ENCODE data around the gene PMAIP1. TPM values are rescaled to one million over a fixed set of nuclear protein-coding genes. Genes with fewer than 3 reads are reported as not detected.

Gene PMAIP1
- total RNA-seq, 1 donor from 2014 or later = 4.6 TPM

- H3K27ac Mint-ChIP-seq (ENCODE audit: unreplicated experiment) = no peak overlapping the region
- H3K4me1 Mint-ChIP-seq = no peaks in the 10 kb centered on the region
- H3K27me3 Mint-ChIP-seq (ENCODE audit: low read depth) = no peaks in the 10 kb centered on the region
- DNase-seq (ENCODE audit: low read depth, low spot score) = no peak
- H3K36me3 Mint-ChIP-seq (ENCODE audit: low read depth) = no peaks in the 10 kb centered on the region
- no peak overlapping the region for H3K4me3 Mint-ChIP-seq
- no peak for TF ChIP-seq CTCF (conservative IDR thresholded peaks at IDR 0.05)
- H3K9me3 Mint-ChIP-seq = peaks cover 2% of the 10 kb centered on the region
Measured at GRCh38 chr18:59938676-59939075, 38.9 kb downstream of the PMAIP1 start.

- H3K9me3 Mint-ChIP-seq = peaks cover 2% of the 10 kb centered on the region
- H3K4me1 Mint-ChIP-seq = no peaks in the 10 kb centered on the region
- H3K36me3 Mint-ChIP-seq (ENCODE audit: low read depth) = no peaks in the 10 kb centered on the region
- no peak for TF ChIP-seq CTCF (conservative IDR thresholded peaks at IDR 0.05)
- H3K27ac Mint-ChIP-seq (ENCODE audit: unreplicated experiment) = no peak overlapping the region
- DNase-seq (ENCODE audit: low read depth, low spot score) = no peak
- no peaks in the 10 kb centered on the region for H3K27me3 Mint-ChIP-seq (ENCODE audit: low read depth)
- H3K4me3 Mint-ChIP-seq = no peak overlapping the region
Measured at GRCh38 chr18:59939127-59939526, 39.3 kb downstream of the PMAIP1 start.

GRCh38 chr18:59940068-59940467, 40.3 kb downstream of the PMAIP1 start:
- TF ChIP-seq CTCF (conservative IDR thresholded peaks at IDR 0.05) = no peak
- H3K9me3 Mint-ChIP-seq = peaks cover 2% of the 10 kb centered on the region
- DNase-seq (ENCODE audit: low read depth, low spot score) = no peak
- no peak overlapping the region for H3K4me3 Mint-ChIP-seq
- no peak overlapping the region for H3K27ac Mint-ChIP-seq (ENCODE audit: unreplicated experiment)
- H3K4me1 Mint-ChIP-seq = no peaks in the 10 kb centered on the region
- no peaks in the 10 kb centered on the region for H3K36me3 Mint-ChIP-seq (ENCODE audit: low read depth)
- no peaks in the 10 kb centered on the region for H3K27me3 Mint-ChIP-seq (ENCODE audit: low read depth)

GRCh38 chr18:59941331-59941730, 41.5 kb downstream of the PMAIP1 start:
- DNase-seq (ENCODE audit: low read depth, low spot score) = no peak
- Mint-ChIP-seq H3K36me3 (ENCODE audit: low read depth) (no peaks in the 10 kb centered on the region), H3K9me3 (peaks cover 2% of the 10 kb centered on the region), H3K4me1 (no peaks in the 10 kb centered on the region), H3K4me3 (no peak overlapping the region), H3K27ac (ENCODE audit: unreplicated experiment) (no peak overlapping the region), H3K27me3 (ENCODE audit: low read depth) (no peaks in the 10 kb centered on the region)
- TF ChIP-seq CTCF (conservative IDR thresholded peaks at IDR 0.05) = no peak

- peaks cover 2% of the 10 kb centered on the region for H3K9me3 Mint-ChIP-seq
- no peak for TF ChIP-seq CTCF (conservative IDR thresholded peaks at IDR 0.05)
- no peaks in the 10 kb centered on the region for H3K4me1 Mint-ChIP-seq
- no peaks in the 10 kb centered on the region for H3K27me3 Mint-ChIP-seq (ENCODE audit: low read depth)
- no peak overlapping the region for H3K27ac Mint-ChIP-seq (ENCODE audit: unreplicated experiment)
- H3K36me3 Mint-ChIP-seq (ENCODE audit: low read depth) = no peaks in the 10 kb centered on the region
- no peak overlapping the region for H3K4me3 Mint-ChIP-seq
- no peak for DNase-seq (ENCODE audit: low read depth, low spot score)
Measured at GRCh38 chr18:59942601-59943000, 42.8 kb downstream of the PMAIP1 start.

- no peak overlapping the region for H3K4me3 Mint-ChIP-seq
- TF ChIP-seq CTCF (conservative IDR thresholded peaks at IDR 0.05) = no peak
- no peaks in the 10 kb centered on the region for H3K27me3 Mint-ChIP-seq (ENCODE audit: low read depth)
- no peaks in the 10 kb centered on the region for H3K4me1 Mint-ChIP-seq
- no peak for DNase-seq (ENCODE audit: low read depth, low spot score)
- no peaks in the 10 kb centered on the region for H3K9me3 Mint-ChIP-seq
- no peaks in the 10 kb centered on the region for H3K36me3 Mint-ChIP-seq (ENCODE audit: low read depth)
- H3K27ac Mint-ChIP-seq (ENCODE audit: unreplicated experiment) = no peak overlapping the region
Measured at GRCh38 chr18:59945544-59945943, 45.7 kb downstream of the PMAIP1 start.

Measured in neural crest cell (in vitro differentiated cells).